Germinal center (tissue), 1 donor: ENCODE measurements around the gene PALM.
"Not testable (repeated sequence)": the region's sequence is repeated elsewhere in the genome, so short reads cannot be mapped to it uniquely, and the experiment has no call there.

Source experiments
- DNase-seq: peaks from one replicate; pipeline ENCODE4 v3.0.0; 2012; ENCODE audit warnings: mixed read lengths, low spot score

Gene PALM

DNA sequence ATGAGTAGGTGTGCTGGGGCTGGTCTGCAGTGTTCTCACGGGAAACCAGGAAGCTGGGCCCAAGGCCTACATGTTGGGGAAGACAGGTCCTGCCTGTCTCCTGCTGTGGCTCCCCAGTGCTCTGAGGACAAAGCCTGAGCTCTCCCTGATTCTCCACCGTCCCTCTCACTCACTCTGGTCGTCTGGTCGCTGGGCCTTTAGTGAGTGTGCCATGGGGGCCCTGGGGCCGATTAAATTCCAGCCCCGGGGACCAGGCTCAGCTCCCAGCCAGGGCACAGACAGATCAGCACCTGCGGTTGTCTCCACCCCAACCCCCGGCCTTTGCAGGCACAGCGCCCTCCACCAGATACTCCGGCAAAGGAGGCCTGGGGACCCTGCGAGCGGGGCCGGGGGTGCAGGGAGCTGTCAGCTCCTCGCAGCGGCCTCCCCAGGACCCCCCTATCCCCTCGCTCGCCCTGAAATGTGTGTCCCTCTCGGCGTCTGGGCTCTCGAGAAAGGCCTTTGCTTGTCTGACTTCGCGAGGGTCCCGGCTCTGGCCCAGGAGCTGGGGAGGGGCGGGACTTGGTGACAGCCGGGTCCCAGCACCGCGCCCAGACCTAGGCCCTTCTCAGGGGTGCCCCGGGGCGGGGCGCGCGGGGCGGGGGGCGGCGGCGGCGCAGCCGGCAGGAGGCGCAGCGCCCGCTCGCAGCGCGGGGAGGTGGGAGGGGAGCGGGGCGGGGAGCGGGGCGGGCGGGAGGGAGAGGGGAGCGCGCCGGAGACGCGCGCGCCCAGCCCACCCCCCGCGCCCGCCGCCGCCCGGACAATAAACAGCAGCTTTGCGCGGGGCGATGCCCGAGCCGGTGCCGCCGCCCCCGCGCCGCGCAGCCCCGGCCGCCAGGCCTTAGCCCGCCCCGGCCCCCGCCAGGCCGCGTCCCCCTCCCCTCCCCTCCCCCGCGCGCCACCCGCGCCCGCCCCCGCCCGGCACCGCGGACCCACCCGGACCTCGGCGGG is at the start of gene PALM:
PALM (plus strand) TSS at position 782 of the 990 bp plus-strand sequence. CDS start 212 bp downstream, outside the sequence.
- DNase-seq = no peak

- DNase-seq = no peak
Measured at GRCh38 chr19:660793-661426, 47.8 kb upstream of the PALM start.

DNA sequence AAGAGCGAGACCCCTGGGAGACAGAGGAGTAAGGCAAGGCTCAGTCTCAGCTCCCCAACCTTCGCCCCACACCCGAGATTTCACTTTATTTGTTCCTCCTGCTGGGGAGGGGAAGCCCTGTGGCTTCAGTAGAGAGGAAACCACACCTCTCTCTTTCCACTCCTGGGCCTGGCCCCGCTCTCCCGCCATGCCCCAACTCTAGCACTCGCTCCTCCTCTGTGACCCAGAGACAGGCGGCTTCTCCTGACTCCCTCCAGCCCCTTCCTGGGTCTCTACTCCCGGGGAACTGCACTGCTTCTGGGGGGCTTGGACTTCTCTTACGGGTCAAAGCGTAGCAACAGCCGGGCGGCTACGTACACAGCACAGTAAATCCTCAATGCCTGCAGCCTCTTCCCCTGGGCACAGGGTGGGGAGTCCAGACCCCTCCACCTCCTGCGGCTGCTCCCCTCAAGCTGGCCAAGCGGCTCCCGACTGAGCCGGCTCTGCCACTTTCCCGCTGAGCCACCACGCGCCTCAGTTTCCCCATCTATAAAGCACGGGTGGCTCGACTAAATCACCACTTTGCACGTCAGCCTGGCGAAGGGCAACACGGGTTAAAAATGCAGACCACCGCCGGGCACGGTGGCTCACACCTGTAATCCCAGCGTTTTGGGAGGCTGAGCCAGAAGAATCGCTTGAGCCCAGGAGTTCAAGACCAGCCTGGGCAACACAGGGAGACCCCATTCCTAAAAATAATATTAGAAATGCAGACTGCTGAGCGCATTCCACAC is 47.1 kb upstream of the PALM start:
- DNase-seq = peak; percentile 73

DNA sequence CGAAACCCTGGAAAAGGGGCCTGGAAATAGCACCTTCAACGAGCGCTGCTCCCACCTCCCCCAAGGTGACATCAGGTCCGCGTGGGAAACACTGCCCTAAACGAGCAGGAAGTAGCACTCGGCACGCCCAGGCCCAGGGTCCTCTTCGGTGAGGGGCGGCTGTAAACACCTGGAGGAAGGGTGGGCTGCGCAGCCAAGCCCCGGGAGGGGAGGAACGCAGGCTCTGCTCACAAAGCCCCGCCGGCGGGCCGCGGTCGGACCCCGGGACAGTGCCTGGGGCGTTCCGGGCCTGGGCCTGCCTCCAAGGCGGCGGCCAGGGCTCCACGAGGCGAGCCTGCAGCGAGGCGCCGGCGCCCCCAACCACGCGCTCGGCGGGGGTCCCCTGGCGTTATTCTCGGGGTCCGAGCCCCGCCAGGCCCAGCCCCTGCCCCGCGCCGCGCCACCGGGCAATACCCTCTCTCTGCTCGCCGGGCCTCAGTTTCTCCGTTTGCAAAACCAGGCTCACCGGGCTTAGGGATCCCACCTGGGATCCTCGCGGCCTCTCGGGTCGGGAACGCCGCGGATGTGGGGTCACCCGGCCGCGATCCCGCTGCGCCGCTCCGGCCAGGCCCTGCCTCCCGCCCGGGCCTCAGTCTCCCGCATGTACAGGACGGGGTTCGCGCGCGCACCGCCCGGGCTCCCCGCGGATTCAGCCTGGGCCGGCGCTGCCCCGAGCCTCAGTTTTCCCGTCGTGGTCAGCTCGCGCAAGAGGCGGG is 46.4 kb upstream of the PALM start:
- peak; percentile 71 for DNase-seq

GRCh38 chr19:662962-663681 is 45.6 kb upstream of the PALM start, which contains the start of gene RNF126:
Gene RNF126, minus strand, starts transcription at chr19:663214. Its CDS starts 93 bp downstream, at chr19:663121.
- peak; percentile 95 for DNase-seq

- no peak for DNase-seq
Measured at GRCh38 chr19:663682-664117, 45.0 kb upstream of the PALM start.

DNA sequence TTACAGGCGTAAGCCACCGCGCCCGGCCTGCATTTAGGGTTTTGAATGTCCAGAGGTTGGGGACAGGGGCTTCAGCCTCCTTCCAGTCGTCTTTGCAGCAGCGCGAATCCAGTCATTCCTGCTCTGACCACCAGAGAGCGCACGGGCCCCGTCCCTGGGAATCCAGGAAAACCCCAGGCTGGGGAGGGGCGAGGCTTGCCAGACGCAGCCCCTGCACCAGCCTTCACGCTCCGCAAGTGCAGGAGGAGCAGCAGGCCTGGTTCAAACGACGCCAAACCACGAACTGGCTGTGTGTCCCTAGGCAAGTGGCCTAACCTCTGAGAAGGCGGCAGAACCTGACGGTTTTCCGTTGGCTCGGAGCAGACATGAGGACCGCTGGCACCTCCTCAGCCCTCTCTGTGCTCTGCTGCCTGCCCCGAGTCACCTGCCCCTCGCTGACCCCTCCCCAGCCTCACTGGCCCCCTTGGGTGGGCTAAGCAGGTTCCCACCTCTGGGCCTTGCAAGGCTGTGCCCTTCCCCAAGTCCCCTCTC is 43.8 kb upstream of the PALM start:
- peak; percentile 86 for DNase-seq

- DNase-seq = not testable (repeated sequence)
Measured at GRCh38 chr19:666985-667573, 41.7 kb upstream of the PALM start.

DNA sequence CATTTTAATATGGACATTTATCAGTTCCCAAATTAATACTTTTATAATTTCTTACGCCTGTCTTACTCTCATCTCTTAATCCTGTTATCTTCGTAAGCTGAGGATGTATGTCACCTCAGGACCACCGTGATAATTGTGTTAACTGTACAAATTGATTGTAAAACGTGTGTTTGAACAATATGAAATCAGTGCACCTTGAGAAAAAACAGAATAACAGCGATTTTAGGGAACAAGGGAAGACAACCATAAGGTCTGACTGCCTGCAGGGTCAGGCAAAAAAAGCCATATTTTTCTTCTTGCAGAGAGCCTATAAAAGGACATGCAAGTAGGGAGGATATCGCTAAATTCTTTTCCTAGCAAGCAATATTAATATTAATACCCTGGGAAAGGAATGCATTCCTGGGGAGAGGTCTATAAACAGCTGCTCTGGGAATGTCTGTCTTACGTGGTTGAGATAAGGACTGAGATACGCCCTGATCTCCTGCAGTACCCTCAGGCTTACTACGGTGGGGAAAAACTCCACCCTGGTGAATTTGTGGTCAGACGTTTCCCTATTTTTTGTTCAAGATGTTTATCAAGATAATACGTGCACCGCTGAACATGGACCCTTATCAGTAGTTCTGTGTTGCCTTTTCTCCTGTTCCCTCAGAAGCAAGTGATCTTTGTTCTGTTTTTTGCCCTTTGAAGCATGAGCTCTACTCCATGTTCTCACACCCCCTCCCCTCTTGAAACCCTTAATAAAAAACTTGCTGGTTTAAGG is 39.9 kb upstream of the PALM start:
- DNase-seq = not testable (repeated sequence)

GRCh38 chr19:670609-671075 is 38.1 kb upstream of the PALM start:
- DNase-seq = no peak

DNA sequence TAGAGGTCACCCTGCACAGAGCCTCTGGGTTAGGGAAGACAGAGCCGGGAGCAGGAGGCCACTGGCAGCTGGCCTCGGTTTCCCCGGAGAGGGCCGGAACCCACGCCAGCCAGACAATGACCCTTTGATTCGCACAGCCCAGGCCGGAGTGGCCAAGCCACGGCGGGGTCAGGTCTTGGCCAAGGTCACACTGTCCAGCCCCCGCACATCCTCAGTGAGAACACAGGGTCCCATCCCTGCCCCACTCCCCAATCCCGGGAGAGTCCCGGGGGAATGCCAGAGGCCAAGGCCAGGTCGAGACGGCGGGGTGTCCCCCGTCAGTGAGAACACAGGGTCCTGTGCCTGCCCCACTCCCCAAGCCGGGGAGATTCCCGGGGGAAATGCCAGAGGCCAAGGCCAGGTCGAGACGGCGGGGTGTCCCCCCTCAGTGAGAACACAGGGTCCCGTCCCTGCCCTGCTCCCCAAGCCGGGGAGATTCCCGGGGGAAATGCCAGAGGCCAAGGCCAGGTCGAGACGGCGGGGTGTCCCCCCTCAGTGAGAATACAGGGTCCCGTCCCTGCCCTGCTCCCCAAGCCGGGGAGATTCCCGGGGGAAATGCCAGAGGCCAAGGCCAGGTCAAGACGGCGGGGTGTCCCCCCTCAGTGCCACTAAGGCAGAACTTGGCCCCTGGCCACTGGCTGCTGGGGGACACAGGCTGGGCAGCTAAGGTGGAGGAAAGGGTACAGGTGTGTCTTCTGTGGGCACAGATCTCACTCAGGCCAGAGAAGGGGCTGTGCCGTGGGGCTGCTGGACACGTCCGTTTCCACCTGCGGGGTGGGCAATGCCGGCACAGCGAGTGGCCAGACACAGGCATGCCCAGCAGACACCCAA is 34.2 kb upstream of the PALM start:
- DNase-seq = no peak

- DNase-seq = no peak
Measured at GRCh38 chr19:676007-676338, 32.8 kb upstream of the PALM start.

- DNase-seq = no peak
Measured at GRCh38 chr19:676339-677105, 32.2 kb upstream of the PALM start, which contains the start of gene FSTL3. Gene FSTL3, plus strand, starts transcription at chr19:676392. Its CDS starts 32 bp downstream, at chr19:676424.

DNA sequence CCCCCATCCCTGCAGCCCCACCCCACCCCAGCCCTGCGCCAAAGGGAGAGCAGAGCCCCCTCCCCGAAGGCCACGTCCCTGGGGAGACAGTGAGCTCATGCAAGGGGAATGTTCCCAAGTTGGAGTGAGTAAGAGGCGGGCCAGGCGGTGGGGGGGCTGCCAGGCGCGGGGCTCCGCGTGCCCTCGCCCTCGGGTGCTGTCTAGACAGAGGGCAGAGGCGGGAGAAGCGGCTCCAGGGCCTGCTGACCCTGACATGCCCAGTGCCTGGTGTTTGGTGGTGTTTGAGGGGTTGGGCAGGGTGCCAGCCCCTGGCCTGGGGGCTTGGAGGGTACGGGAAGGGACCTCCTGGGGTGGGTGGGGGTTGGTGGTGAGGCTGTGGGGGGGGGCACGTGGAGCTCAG is 31.5 kb upstream of the PALM start:
- no peak for DNase-seq

DNA sequence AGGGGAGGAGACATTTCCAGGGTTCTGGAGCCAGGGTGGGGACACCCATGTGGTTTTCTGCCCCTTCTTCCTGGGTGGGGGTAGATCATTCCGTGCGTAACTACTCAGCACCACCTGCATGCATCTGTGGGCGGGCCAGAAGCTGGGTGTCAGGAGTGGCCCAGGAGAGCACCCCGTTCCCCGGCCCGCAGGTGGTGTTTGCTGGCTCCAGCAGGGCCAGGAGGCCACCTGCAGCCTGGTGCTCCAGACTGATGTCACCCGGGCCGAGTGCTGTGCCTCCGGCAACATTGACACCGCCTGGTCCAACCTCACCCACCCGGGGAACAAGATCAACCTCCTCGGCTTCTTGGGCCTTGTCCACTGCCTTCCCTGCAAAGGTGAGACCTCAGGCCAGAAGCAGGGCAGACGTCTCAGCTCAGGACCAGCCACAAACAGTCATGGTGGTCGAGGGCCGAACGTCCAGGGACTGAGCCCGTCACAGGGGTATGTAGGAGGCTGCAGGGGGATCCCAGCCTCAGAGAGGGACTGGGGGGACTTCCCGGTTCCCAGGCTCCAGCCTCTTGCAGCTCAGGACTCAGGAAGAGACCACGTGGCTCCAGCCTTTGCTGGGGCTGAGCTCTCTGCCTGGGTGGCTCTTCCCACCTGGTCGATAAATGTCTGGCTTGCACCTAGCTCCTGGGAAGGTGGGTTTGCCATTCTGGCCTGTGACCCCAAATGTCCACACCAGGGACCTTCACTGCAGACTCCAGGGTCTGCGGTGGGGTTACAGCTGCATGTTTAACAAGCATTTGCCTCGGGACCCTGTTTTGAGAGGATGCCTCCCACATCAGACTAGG is 30.9 kb upstream of the PALM start:
- no peak for DNase-seq

GRCh38 chr19:678791-679388 is 29.8 kb upstream of the PALM start:
- no peak for DNase-seq
